Measurements from ENCODE around the gene CAMTA2. TPM values are rescaled to one million over a fixed set of nuclear protein-coding genes. Genes with fewer than 3 reads are reported as not detected.

CAMTA2 gene
- total RNA-seq, 1 experiment from 2014 or later = 51.1 TPM

- H3K27me3 ChIP-seq (ENCODE audit: insufficient read depth, low read depth) = no peaks in the 10 kb centered on the region
- H3K4me2 ChIP-seq = no peak overlapping the region
- no peak overlapping the region for H3K27ac ChIP-seq
- ChIA-PET POLR2A (ENCODE audit: unreplicated experiment) (interaction anchor here (0.7 kb wide), 2 partner anchors 535 to 673 kb away, joined by 3 to 12 read pairs; no protein-coding TSS in a partner anchor), CTCF (interaction anchor here (0.6 kb wide), 1 partner anchor 44 kb away, joined by 4 read pairs; no protein-coding TSS in a partner anchor)
- no peak overlapping the region for H3K4me3 ChIP-seq
- no peaks in the 10 kb centered on the region for H3K9me3 ChIP-seq (ENCODE audit: insufficient read depth, low read depth)
- H3K4me1 ChIP-seq (replicated peaks; ENCODE audit: insufficient read depth) = no peaks in the 10 kb centered on the region
- intact Hi-C loops (cut with micrococcal nuclease; ENCODE audit: unreplicated experiment) = no loop called here
- no peaks in the 10 kb centered on the region for H3K36me3 ChIP-seq (ENCODE audit: low read depth)
- no peaks in the 10 kb centered on the region for H3K79me2 ChIP-seq (ENCODE audit: low read depth)
- TF ChIP-seq CTCF (conservative IDR thresholded peaks at IDR 0.05) (no peak), EZH2 (IDR thresholded peaks at IDR 0.05; ENCODE audit: low read depth) (no peak)
- H2AFZ ChIP-seq = no peak overlapping the region
- no peak for DNase-seq
- no peaks in the 10 kb centered on the region for H3K9me2 ChIP-seq (ENCODE audit: insufficient read depth)
- H4K20me1 ChIP-seq (ENCODE audit: insufficient read depth) = no peaks in the 10 kb centered on the region
- H3F3A ChIP-seq (ENCODE audit: insufficient read depth, low read depth) = peaks cover 3% of the 10 kb centered on the region; the same call in 1 of the 2 replicates
- BruUV-seq (replicated peaks) = no TSS peak
Measured at GRCh38 chr17:4921320-4921719, 66.2 kb downstream of the CAMTA2 start.

DNA sequence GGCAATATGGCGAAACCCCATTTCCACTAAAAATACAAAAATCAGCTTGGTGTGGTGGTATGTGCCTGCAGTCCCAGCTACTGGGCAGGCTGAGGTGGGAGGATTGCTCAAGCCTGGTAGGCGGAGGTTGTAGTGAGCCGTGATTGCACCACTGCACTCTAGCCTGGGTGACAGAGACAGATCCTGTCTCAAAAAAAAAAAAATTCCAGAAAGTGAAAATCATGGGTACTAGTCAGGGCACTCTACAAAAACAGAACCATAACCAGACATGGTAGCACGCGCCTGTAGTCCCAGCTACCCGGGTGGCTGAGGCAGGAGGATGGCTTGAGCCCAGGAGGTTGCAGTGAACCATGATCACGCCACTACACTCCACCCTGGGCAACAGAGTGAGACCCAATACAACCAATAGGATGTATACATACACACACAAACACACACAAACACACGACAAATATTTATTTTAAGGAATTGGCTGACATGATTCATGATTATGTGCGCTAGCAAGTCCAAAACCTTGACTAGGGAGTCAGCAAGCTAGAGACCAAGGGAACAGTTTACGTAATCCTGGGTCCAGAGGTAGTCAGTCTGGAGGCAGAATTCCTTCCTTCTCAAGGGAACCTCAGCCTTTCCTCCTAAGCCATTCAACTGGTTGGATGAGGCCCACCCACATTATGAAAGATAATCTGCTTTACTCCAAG is 67.0 kb downstream of the CAMTA2 start:
- POLR2A ChIA-PET (ENCODE audit: unreplicated experiment) = interaction anchor here (0.7 kb wide), 1 partner anchor 673 kb away, joined by 12 read pairs; no protein-coding TSS in a partner anchor
- no peaks in the 10 kb centered on the region for H3K36me3 ChIP-seq (ENCODE audit: low read depth)
- intact Hi-C loops (cut with micrococcal nuclease; ENCODE audit: unreplicated experiment) = no loop called here
- TF ChIP-seq CTCF (conservative IDR thresholded peaks at IDR 0.05) (no peak), EZH2 (IDR thresholded peaks at IDR 0.05; ENCODE audit: low read depth) (no peak)
- peaks cover 3% of the 10 kb centered on the region; the same call in 1 of the 2 replicates for H3F3A ChIP-seq (ENCODE audit: insufficient read depth, low read depth)
- no peaks in the 10 kb centered on the region for H3K9me2 ChIP-seq (ENCODE audit: insufficient read depth)
- BruUV-seq (replicated peaks) = no TSS peak
- no peaks in the 10 kb centered on the region for H3K4me1 ChIP-seq (replicated peaks; ENCODE audit: insufficient read depth)
- no peak overlapping the region for H3K4me3 ChIP-seq
- CTCF ChIA-PET = no interaction called here
- H3K79me2 ChIP-seq (ENCODE audit: low read depth) = no peaks in the 10 kb centered on the region
- H3K27ac ChIP-seq = no peak overlapping the region
- no peaks in the 10 kb centered on the region for H3K9me3 ChIP-seq (ENCODE audit: insufficient read depth, low read depth)
- no peaks in the 10 kb centered on the region for H4K20me1 ChIP-seq (ENCODE audit: insufficient read depth)
- H3K27me3 ChIP-seq (ENCODE audit: insufficient read depth, low read depth) = no peaks in the 10 kb centered on the region
- H3K4me2 ChIP-seq = no peak overlapping the region
- no peak for DNase-seq
- H2AFZ ChIP-seq = no peak overlapping the region

- H2AFZ ChIP-seq = no peak overlapping the region
- no peak for DNase-seq
- POLR2A ChIA-PET (ENCODE audit: unreplicated experiment) = interaction anchor here (0.8 kb wide), 1 partner anchor 109 kb away, joined by 3 read pairs; no protein-coding TSS in a partner anchor
Measured at GRCh38 chr17:4919511-4920047, 67.9 kb downstream of the CAMTA2 start.

More at GRCh38 chr17:4919511-4920047, 67.9 kb downstream of the CAMTA2 start:
- Histone ChIP-seq H3K9me2 (ENCODE audit: insufficient read depth) (no peaks in the 10 kb centered on the region), H4K20me1 (ENCODE audit: insufficient read depth) (no peaks in the 10 kb centered on the region), H3K79me2 (ENCODE audit: low read depth) (no peaks in the 10 kb centered on the region), H3K27ac (no peak overlapping the region), H3F3A (ENCODE audit: insufficient read depth, low read depth) (peaks cover 3% of the 10 kb centered on the region; the same call in 1 of the 2 replicates), H3K4me3 (no peak overlapping the region), H3K4me1 (replicated peaks; ENCODE audit: insufficient read depth) (no peaks in the 10 kb centered on the region), H3K4me2 (no peak overlapping the region), H3K27me3 (ENCODE audit: insufficient read depth, low read depth) (no peaks in the 10 kb centered on the region), H3K36me3 (ENCODE audit: low read depth) (no peaks in the 10 kb centered on the region), H3K9me3 (ENCODE audit: insufficient read depth, low read depth) (no peaks in the 10 kb centered on the region)
- TF ChIP-seq CTCF (conservative IDR thresholded peaks at IDR 0.05) (no peak), EZH2 (IDR thresholded peaks at IDR 0.05; ENCODE audit: low read depth) (no peak)
- intact Hi-C loops (cut with micrococcal nuclease; ENCODE audit: unreplicated experiment) = no loop called here
- CTCF ChIA-PET = interaction anchor here (0.7 kb wide), 1 partner anchor 672 kb away, joined by 7 read pairs; no protein-coding TSS in a partner anchor
- BruUV-seq (replicated peaks) = no TSS peak

Small RNAs within 50 kb of the gene (microRNA-seq; reads per million reads assigned to microRNA genes)
- not detected for gene MIR6864 (ENCODE audit: borderline number of aligned reads, borderline replicate concordance)
- not detected for gene MIR6865 (ENCODE audit: borderline number of aligned reads, borderline replicate concordance)

Other genes with a start within 250 kb of the CAMTA2 start
- 2.3 and 5.4 TPM in 2 replicates for gene ZMYND15, start 247.8 kb downstream of the CAMTA2 start, total RNA-seq (2021)
- gene CXCL16, start 247.7 kb downstream of the CAMTA2 start, total RNA-seq (2021) = 52.4 and 60.2 TPM in 2 replicates
- not detected in 2 replicates for gene TM4SF5, start 215.8 kb downstream of the CAMTA2 start, total RNA-seq (2021)
- gene VMO1, start 201.3 kb downstream of the CAMTA2 start, total RNA-seq (2021) = 3.6 and 4.1 TPM in 2 replicates
- gene GLTPD2, start 198.7 kb downstream of the CAMTA2 start, total RNA-seq (2021) = not detected in 2 replicates
- 214 and 326 TPM in 2 replicates for gene PSMB6, start 191.5 kb downstream of the CAMTA2 start, total RNA-seq (2021)
- gene PLD2, start 180.5 kb downstream of the CAMTA2 start, total RNA-seq (2021) = 95.5 and 116 TPM in 2 replicates
- gene MINK1, start 154.3 kb downstream of the CAMTA2 start, total RNA-seq (2021) = 160 and 190 TPM in 2 replicates
- 2.6 and 3.1 TPM in 2 replicates for gene C17orf107, start 88.1 kb downstream of the CAMTA2 start, total RNA-seq (2021)
- gene CHRNE, start 84.6 kb downstream of the CAMTA2 start, total RNA-seq (2021) = 0.23 and 0.24 TPM in 2 replicates
- gene GP1BA, start 55.4 kb downstream of the CAMTA2 start, total RNA-seq (2021) = not detected in 2 replicates
- 50.7 and 56.2 TPM in 2 replicates for gene SLC25A11, start 47.6 kb downstream of the CAMTA2 start, total RNA-seq (2021)
- 122 and 135 TPM in 2 replicates for gene RNF167, start 47.4 kb downstream of the CAMTA2 start, total RNA-seq (2021)
- gene PFN1, start 39.1 kb downstream of the CAMTA2 start, total RNA-seq (2021) = 1,101 and 1,459 TPM in 2 replicates
- 29.0 and 37.2 TPM in 2 replicates for gene ENO3, start 36.6 kb downstream of the CAMTA2 start, total RNA-seq (2021)
- 40.3 and 40.4 TPM in 2 replicates for gene SPAG7, start 19.9 kb downstream of the CAMTA2 start, total RNA-seq (2021)
- gene INCA1, start 9.8 kb upstream of the CAMTA2 start, total RNA-seq (2021) = 2.9 and 3.7 TPM in 2 replicates
- gene KIF1C, start 10.3 kb upstream of the CAMTA2 start, total RNA-seq (2021) = 215 and 217 TPM in 2 replicates
- 0.28 and 0.48 TPM in 2 replicates for gene SLC52A1, start 47.8 kb upstream of the CAMTA2 start, total RNA-seq (2021)
- gene ZFP3, start 90.8 kb upstream of the CAMTA2 start, total RNA-seq (2021) = 2.3 and 4.5 TPM in 2 replicates
- gene ZNF232, start 124.2 kb upstream of the CAMTA2 start, total RNA-seq (2021) = 10.3 TPM in 2 replicates
- 0.11 TPM in 1 of 2 replicates, not detected in the other for gene USP6, start 128.4 kb upstream of the CAMTA2 start, total RNA-seq (2021)
- gene ZNF594, start 204.2 kb upstream of the CAMTA2 start, total RNA-seq (2021) = 14.0 and 18.4 TPM in 2 replicates
- not detected in 2 replicates for gene SCIMP, start 247.2 kb upstream of the CAMTA2 start, total RNA-seq (2021)